GM20000 (cell line): Measurements from ENCODE around the gene RAB8A.
A peak's percentile ranks its signal among the peaks of the same experiment; 100 is the strongest.

ENCODE experiments used
- DNase-seq: peaks from one replicate; pipeline ENCODE4 v3.0.0; 2012; ENCODE audit warnings: low spot score
- TF ChIP-seq, protein P1 (sequence below): IDR thresholded peaks from 2 replicates; pipeline ENCODE4 v1.5.1; 2012; ENCODE audit warnings: mild to moderate bottlenecking, control low read depth; ENCODE audit errors: extremely low read depth, missing control alignments

RAB8A gene

DNA sequence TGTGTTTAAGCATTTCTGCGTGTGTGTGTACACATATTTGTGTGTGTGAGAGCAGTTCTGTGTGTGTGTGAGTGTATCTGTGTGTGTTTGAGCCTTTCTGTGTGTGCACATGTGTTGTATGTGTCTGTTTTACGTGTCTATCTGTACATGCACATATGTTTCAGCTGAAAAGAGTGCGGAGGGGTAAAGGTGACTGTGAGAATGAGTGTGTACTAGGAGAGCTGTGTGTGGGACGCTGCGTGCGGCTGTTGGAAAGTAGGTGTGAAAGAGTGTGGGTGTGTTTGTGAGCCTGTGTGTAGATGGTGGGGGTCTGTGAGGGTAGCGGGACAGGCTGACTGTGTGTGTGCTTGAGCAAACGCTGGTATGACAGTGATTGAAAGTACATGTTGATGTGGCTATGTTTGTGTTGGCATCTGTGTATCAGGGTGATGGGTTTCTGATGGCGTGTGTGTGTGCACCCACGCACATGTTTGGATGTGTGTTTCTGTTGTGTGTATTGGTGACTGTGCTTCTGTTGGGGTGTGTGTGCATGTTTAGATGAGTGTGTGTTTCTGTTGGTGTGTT is 42.9 kb upstream of the RAB8A start:
- TF ChIP-seq, protein P1, sequence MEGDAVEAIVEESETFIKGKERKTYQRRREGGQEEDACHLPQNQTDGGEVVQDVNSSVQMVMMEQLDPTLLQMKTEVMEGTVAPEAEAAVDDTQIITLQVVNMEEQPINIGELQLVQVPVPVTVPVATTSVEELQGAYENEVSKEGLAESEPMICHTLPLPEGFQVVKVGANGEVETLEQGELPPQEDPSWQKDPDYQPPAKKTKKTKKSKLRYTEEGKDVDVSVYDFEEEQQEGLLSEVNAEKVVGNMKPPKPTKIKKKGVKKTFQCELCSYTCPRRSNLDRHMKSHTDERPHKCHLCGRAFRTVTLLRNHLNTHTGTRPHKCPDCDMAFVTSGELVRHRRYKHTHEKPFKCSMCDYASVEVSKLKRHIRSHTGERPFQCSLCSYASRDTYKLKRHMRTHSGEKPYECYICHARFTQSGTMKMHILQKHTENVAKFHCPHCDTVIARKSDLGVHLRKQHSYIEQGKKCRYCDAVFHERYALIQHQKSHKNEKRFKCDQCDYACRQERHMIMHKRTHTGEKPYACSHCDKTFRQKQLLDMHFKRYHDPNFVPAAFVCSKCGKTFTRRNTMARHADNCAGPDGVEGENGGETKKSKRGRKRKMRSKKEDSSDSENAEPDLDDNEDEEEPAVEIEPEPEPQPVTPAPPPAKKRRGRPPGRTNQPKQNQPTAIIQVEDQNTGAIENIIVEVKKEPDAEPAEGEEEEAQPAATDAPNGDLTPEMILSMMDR: no peak
- DNase-seq: no peak

DNA sequence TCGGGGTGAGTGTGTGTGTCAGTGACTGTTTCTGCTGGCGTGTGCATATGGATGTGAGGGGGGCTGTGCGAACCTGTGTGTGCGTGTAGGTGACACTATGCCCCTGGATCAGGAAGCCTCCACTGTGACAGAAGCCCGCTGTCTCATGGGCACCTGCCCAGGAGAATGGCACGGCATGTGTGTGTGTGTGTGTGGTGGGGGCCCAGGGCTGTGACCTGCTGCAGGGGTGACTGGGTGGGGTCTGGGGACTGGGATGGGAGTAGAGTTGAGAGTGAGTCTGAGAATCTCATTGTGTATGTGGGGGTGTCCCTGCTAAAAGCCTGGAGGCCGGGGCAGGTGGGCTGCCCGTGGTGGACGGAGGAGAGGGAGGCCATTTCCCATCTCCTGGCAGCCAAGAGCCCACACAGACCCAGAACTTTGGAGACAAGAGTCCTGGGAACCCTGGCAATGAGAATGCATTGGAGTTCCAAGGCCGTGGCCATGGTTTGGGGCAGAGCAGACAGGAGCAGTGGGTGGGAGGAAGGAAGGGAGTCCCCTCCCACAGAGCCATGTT is 41.8 kb upstream of the RAB8A start:
- DNase-seq: no peak
- TF ChIP-seq, protein P1: no peak

DNA sequence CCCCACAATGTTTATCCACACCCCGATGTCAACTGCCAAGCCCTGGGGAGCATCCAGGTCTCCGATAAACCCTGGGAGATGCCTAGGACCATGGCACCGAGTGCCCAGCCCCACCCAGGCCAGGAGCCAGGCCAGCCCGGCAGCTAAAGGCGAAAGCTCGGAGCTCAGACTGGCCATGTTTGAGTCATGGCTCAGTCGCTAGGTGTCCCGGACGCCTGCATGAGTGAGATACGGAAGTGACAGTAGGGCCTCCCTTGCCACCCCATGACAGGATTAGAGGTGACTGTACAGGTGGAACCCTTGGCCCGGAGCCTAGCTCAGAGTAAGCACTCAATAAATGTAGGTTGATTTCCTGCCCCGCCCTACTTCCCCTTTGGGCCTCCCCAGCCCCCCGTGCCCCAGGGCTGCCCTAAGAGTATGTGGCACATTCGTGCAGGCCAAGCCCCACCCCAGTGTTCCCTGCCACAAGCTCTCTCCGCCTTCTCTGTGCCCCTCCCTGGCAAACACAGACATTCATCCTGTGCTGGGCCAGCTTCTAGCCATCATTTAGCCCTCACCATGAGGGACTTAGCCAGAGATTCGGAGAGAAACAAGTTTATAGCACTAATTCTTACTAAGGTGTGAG is 41.2 kb upstream of the RAB8A start:
- peak; percentile 86 for DNase-seq
- TF ChIP-seq, protein P1: no peak

DNA sequence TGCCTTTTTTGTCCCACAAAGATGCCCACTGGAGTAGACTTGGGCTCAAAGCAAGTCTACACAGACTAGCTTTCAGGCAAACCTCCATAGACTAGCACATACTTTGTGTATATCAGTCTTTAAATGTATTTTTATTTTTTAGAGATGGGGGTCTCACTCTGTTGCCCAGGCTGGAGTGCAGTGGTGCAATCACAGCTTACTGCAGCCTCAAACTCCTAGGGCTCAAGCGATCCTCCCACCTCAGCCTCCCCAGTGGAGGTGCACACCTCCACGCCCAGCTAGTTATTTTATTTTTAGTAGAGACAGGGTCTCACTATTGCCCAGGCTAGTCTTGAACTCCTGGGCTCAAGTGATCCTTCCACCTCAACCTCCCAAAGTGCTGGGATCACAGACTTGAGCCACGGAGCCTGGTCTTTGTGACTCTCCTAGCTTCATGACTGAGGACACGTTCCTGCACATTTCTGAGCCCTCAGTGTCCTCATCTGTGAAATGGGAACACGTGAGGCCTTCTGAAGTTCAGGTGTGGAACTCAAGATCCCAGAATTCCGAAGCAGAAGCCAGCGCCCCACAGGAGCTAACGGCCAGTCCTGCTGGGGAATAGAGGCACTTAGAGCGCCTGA is 40.5 kb upstream of the RAB8A start:
- no peak for DNase-seq
- TF ChIP-seq, protein P1: no peak

DNA sequence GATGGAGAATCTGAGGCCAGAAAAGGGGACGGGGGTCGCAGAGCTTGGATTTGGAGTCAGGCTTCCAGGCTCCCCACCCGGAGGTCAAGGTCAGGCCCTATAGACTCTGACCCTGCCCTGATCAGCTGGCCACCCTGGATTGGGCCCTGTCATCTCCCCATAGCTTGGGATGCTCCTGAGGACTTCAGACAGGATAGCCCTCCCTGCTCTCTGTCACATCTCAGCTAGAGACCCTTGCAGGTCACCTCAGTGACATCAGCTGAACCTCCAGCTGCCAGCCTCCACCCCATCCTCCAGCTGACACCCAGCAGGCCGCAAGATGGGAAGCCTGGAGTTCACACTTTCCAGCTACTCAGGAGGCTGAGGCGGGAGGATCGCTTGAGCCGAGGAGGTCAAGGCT is 38.2 kb upstream of the RAB8A start:
- TF ChIP-seq, protein P1: no peak
- DNase-seq: no peak

DNA sequence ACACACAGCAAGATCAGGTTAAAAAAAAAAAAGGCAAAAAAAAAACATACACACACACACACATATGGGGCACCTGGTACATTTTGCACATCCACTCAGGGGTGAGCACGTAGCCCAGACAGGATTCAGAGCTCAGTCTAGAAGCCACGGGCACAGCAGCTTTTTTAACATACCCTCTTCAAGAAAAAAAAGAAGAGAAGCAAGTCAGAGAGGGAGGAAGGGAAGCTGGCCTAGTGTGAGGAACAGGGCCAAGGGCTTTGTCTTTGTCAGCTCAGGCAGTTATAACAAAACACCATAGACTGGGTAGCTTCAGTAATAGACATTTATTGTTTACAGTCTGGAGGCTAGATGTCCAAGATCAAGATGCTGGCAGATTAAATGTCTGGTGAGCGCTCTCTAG is 37.7 kb upstream of the RAB8A start:
- TF ChIP-seq, protein P1: no peak
- no peak for DNase-seq
